ENCODE measurements around the gene ARHGAP27.

Gene ARHGAP27

GRCh38 chr17:45396496-45397205 is 36.0 kb downstream of the ARHGAP27 start:
- no peaks in the 10 kb centered on the region for H3K36me3 ChIP-seq (replicated peaks)
- in situ Hi-C loops (cut with HindIII; ENCODE audit: low pct_ligation_motif_present, low sequenced_read_pairs), result loop anchor here (25.0 kb wide), 1 partner anchor 184 kb away; the partner anchor contains the start of gene FMNL1
- TF ChIP-seq CTCF (IDR thresholded peaks at IDR 0.05; ENCODE audit: low read depth, low read length, missing control alignments), result no peak

DNA sequence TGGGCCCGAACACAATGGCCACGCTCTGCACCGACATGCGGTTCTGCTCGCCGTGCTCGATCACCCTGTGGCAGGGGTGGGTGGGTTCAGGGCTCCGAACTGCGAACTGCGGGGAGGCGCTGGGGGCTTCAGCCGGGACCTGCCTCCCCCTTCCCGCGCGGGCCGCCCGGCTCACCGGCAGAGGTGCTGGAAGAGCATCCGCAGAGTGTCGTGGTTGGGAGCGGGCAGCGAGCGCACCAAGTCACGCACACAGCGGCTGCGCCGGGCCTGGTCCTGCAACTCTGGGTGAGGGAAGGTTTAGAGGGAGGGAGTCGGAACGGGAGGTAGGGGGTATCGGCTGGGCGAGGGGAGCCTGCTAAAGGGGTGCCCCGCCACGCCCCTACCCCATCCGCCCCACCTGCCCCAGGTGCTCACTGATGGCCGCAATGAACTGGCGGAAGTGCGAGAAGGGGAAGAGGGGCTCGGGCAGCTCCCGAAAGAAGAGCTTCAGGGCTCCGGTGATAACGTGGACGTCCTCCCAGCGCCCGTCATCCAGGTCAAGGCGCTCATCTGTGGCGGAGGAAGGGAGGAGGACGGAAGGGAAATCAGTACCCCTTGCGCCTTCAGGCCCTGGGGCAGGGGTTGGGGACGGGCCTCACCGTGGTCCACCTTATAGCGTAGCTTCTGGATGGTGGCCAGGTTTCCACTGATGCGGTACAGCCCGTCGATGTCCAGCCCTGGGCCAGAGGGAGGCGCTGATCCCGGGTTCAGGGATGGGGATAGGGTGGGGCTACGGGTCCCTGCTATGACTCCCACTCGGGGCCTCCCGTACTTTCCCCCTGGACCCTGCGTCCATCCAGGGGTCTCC is 36.9 kb downstream of the ARHGAP27 start:
- DNase-seq, result no peak
- no peaks in the 10 kb centered on the region for H3K27me3 ChIP-seq (replicated peaks)
- no peaks in the 10 kb centered on the region for H3K36me3 ChIP-seq (replicated peaks)
- no peak for TF ChIP-seq CTCF (IDR thresholded peaks at IDR 0.05; ENCODE audit: low read depth, low read length, missing control alignments)
- in situ Hi-C loops (cut with HindIII; ENCODE audit: low pct_ligation_motif_present, low sequenced_read_pairs), result loop anchor here (25.0 kb wide), 1 partner anchor 183 kb away; the partner anchor contains the start of gene FMNL1
- H3K4me3 ChIP-seq (ENCODE audit: low read depth, low read length), result peak overlapping the region; percentile 53
- H3K27ac ChIP-seq, result no peak overlapping the region

More at GRCh38 chr17:45396496-45397205, 36.0 kb downstream of the ARHGAP27 start:
- no peaks in the 10 kb centered on the region for H3K27me3 ChIP-seq (replicated peaks)
- no peak for DNase-seq
- H3K27ac ChIP-seq, result no peak overlapping the region
- H3K4me3 ChIP-seq (ENCODE audit: low read depth, low read length), result no peak overlapping the region

GRCh38 chr17:45394913-45395568 is 37.6 kb downstream of the ARHGAP27 start:
- DNase-seq, result peak; percentile 70
- no peak overlapping the region for H3K27ac ChIP-seq

DNA sequence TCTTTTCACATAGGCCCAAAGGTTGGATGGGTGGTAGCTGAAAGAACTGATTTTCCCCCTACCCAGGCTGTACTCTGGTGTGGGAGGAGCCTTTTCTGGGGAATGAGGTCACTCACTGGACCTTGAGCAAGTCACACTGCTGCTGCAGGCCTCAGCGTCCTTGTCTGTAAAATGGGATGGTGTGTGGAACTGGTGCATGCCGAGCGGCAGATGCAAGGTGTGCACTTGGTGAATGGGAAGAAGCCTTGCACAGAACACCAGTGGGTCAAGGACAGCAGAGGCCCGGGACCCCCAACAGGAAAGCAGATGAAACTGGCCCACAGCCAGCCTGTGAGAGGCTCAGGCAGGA is 38.1 kb downstream of the ARHGAP27 start:
- DNase-seq, result no peak
- Histone ChIP-seq H3K27ac (no peak overlapping the region), H3K27me3 (replicated peaks) (no peaks in the 10 kb centered on the region), H3K4me3 (ENCODE audit: low read depth, low read length) (no peak overlapping the region), H3K36me3 (replicated peaks) (no peaks in the 10 kb centered on the region)
- no peak for TF ChIP-seq CTCF (IDR thresholded peaks at IDR 0.05; ENCODE audit: low read depth, low read length, missing control alignments)
- in situ Hi-C loops (cut with HindIII; ENCODE audit: low pct_ligation_motif_present, low sequenced_read_pairs), result loop anchor here (25.0 kb wide), 1 partner anchor 182 kb away; the partner anchor contains the start of gene FMNL1

More at GRCh38 chr17:45394913-45395568, 37.6 kb downstream of the ARHGAP27 start:
- Histone ChIP-seq H3K27me3 (replicated peaks) (no peaks in the 10 kb centered on the region), H3K36me3 (replicated peaks) (no peaks in the 10 kb centered on the region), H3K4me3 (ENCODE audit: low read depth, low read length) (peak overlapping the region; percentile 53)
- peak; percentile 85 for TF ChIP-seq CTCF (IDR thresholded peaks at IDR 0.05; ENCODE audit: low read depth, low read length, missing control alignments)
- in situ Hi-C loops (cut with HindIII; ENCODE audit: low pct_ligation_motif_present, low sequenced_read_pairs), result loop anchor here (25.0 kb wide), 1 partner anchor 183 kb away; the partner anchor contains the start of gene FMNL1

GRCh38 chr17:45394091-45394490 is 38.6 kb downstream of the ARHGAP27 start:
- DNase-seq, result no peak
- Histone ChIP-seq H3K27me3 (replicated peaks) (no peaks in the 10 kb centered on the region), H3K4me3 (ENCODE audit: low read depth, low read length) (no peak overlapping the region), H3K36me3 (replicated peaks) (no peaks in the 10 kb centered on the region), H3K27ac (no peak overlapping the region)
- in situ Hi-C loops (cut with HindIII; ENCODE audit: low pct_ligation_motif_present, low sequenced_read_pairs), result loop anchor here (25.0 kb wide), 1 partner anchor 182 kb away; the partner anchor contains the start of gene FMNL1
- no peak for TF ChIP-seq CTCF (IDR thresholded peaks at IDR 0.05; ENCODE audit: low read depth, low read length, missing control alignments)

Measured in brain microvascular endothelial cell (primary cell).